Astrocyte of the cerebellum (primary cell): ENCODE measurements around the gene PHKA2.

Experiments used
- DNase-seq: peaks from one replicate; pipeline ENCODE4 v3.0.0-alpha.2; 2011; ENCODE audit warnings: low read depth
- H3K4me3 ChIP-seq: 2 replicates; pipeline ENCODE4 v1.5.1; 2011; ENCODE audit warnings: mild to moderate bottlenecking, low read depth, low read length, moderate library complexity
- CTCF ChIP-seq: IDR thresholded peaks from 2 replicates; pipeline ENCODE4 v1.5.1; 2012; ENCODE audit warnings: low read length, low read depth, moderate library complexity, mild to moderate bottlenecking; ENCODE audit errors: missing control alignments
- in situ Hi-C: cut with HindIII; loops from 2 replicates; pipeline ENCODE4 v1.10.0; 2017; ENCODE audit warnings: low sequenced_read_pairs

PHKA2 gene

GRCh38 chrX:18956303-18957032 lies 27.4 kb downstream of the PHKA2 start:
- no peak for TF ChIP-seq CTCF
- no peak overlapping the region for H3K4me3 ChIP-seq
- in situ Hi-C loops, result no loop called here
- no peak for DNase-seq

GRCh38 chrX:18955676-18956075 lies 28.2 kb downstream of the PHKA2 start:
- no peak overlapping the region for H3K4me3 ChIP-seq
- DNase-seq, result no peak
- no peak for TF ChIP-seq CTCF
- in situ Hi-C loops, result no loop called here

- in situ Hi-C loops, result no loop called here
Observed at GRCh38 chrX:18951032-18951431, 32.9 kb downstream of the PHKA2 start.

GRCh38 chrX:18949944-18950301 lies 34.0 kb downstream of the PHKA2 start:
- no peak for DNase-seq
- TF ChIP-seq CTCF, result no peak
- in situ Hi-C loops, result no loop called here
- H3K4me3 ChIP-seq, result no peak overlapping the region

More at GRCh38 chrX:18951032-18951431, 32.9 kb downstream of the PHKA2 start:
- no peak overlapping the region for H3K4me3 ChIP-seq
- DNase-seq, result no peak
- TF ChIP-seq CTCF, result no peak

GRCh38 chrX:18949291-18949943 lies 34.5 kb downstream of the PHKA2 start:
- in situ Hi-C loops, result no loop called here
- no peak for DNase-seq
- no peak for TF ChIP-seq CTCF
- H3K4me3 ChIP-seq, result no peak overlapping the region

- DNase-seq, result no peak
- in situ Hi-C loops, result no loop called here
- H3K4me3 ChIP-seq, result no peak overlapping the region
- no peak for TF ChIP-seq CTCF
Observed at GRCh38 chrX:18946611-18947010, 37.3 kb downstream of the PHKA2 start.
